HEK293T (cell line): Measurements from ENCODE around the gene DIAPH3.

Experiments used
- CTCF ChIA-PET: fragments of 350-600 bp; formaldehyde crosslinking; extraction: SDS; loops from one replicate; lab custom pipeline; 2021; ENCODE audit warnings: antibody characterized with exemption, inconsistent platforms; lab: Yijun Ruan, JAX
- POLR2A ChIA-PET: fragments of 350-600 bp; formaldehyde crosslinking; extraction: SDS; loops from one replicate; lab custom pipeline; 2020; ENCODE audit warnings: antibody characterized with exemption, inconsistent platforms; lab: Yijun Ruan, JAX
- DNase-seq: peaks from one replicate; pipeline ENCODE4 v3.0.0; 2012; ENCODE audit warnings: mixed read lengths; ENCODE audit errors: extremely low spot score
- ARNT ChIP-seq: fragments of 450-650 bp; IDR thresholded peaks from 2 replicates; pipeline ENCODE4 v1.6.1; 2017; ENCODE audit warnings: mild to moderate bottlenecking
- BHLHE40 ChIP-seq: fragments of 450-650 bp; IDR thresholded peaks from 2 replicates; pipeline ENCODE4 v1.6.1; 2016; ENCODE audit warnings: mild to moderate bottlenecking, moderate library complexity, borderline replicate concordance
- CTBP1 ChIP-seq: fragments of 450-650 bp; IDR thresholded peaks from 2 replicates; pipeline ENCODE4 v1.6.1; 2016; ENCODE audit warnings: borderline replicate concordance
- ELF4 ChIP-seq: fragments of 450-650 bp; IDR thresholded peaks from 2 replicates; pipeline ENCODE4 v1.6.1; 2017; ENCODE audit warnings: antibody characterized with exemption
- FOXA1 ChIP-seq: fragments of 450-650 bp; IDR thresholded peaks from 2 replicates; pipeline ENCODE4 v1.6.1; 2016; ENCODE audit warnings: mild to moderate bottlenecking
- FOXK2 ChIP-seq: fragments of 450-650 bp; IDR thresholded peaks from 2 replicates; pipeline ENCODE4 v1.6.1; 2016; ENCODE audit warnings: mild to moderate bottlenecking
- FOXM1 ChIP-seq: fragments of 450-650 bp; IDR thresholded peaks from 2 replicates; pipeline ENCODE4 v1.6.1; 2017; ENCODE audit warnings: mild to moderate bottlenecking, borderline replicate concordance
- HDGF ChIP-seq: fragments of 450-650 bp; IDR thresholded peaks from 2 replicates; pipeline ENCODE4 v1.6.1; 2017; ENCODE audit warnings: antibody characterized with exemption, borderline replicate concordance
- L3MBTL2 ChIP-seq: fragments of 450-650 bp; conservative IDR thresholded peaks from 2 replicates; pipeline ENCODE4 v1.6.1; 2016; ENCODE audit warnings: mild to moderate bottlenecking
- LEF1 ChIP-seq: fragments of 450-650 bp; IDR thresholded peaks from 2 replicates; pipeline ENCODE4 v1.6.1; 2017; ENCODE audit warnings: mild to moderate bottlenecking, borderline replicate concordance
- NFRKB ChIP-seq: fragments of 450-650 bp; IDR thresholded peaks from 2 replicates; pipeline ENCODE4 v1.6.1; 2016; ENCODE audit warnings: mild to moderate bottlenecking, moderate library complexity
- PKNOX1 ChIP-seq: fragments of 450-650 bp; IDR thresholded peaks from 2 replicates; pipeline ENCODE4 v1.6.1; 2016
- SP1 ChIP-seq: fragments of 450-650 bp; IDR thresholded peaks from 2 replicates; pipeline ENCODE4 v1.6.1; 2017
- SUZ12 ChIP-seq: fragments of 450-650 bp; IDR thresholded peaks from 2 replicates; pipeline ENCODE4 v1.6.1; 2016; ENCODE audit warnings: mild to moderate bottlenecking
- TARDBP ChIP-seq: fragments of 450-650 bp; IDR thresholded peaks from 2 replicates; pipeline ENCODE4 v1.6.1; 2016
- ZNF384 ChIP-seq: fragments of 450-650 bp; IDR thresholded peaks from 2 replicates; pipeline ENCODE4 v1.6.1; 2016

The DIAPH3 gene

GRCh38 chr13:59954601-59955000, 209.1 kb downstream of the DIAPH3 start:
- CTCF ChIA-PET = no interaction called here
- POLR2A ChIA-PET = no interaction called here
- TF ChIP-seq BHLHE40 (no peak), SUZ12 (no peak), LEF1 (no peak), PKNOX1 (no peak), HDGF (no peak), NFRKB (no peak), FOXK2 (no peak), CTBP1 (no peak)
- DNase-seq = no peak

- TF ChIP-seq SUZ12 (no peak), LEF1 (no peak), FOXK2 (no peak), BHLHE40 (no peak), ZNF384 (no peak), HDGF (no peak), TARDBP (no peak), CTBP1 (no peak), L3MBTL2 (no peak), FOXM1 (no peak), ARNT (no peak), FOXA1 (no peak), NFRKB (no peak), ELF4 (no peak), SP1 (no peak), PKNOX1 (no peak)
- DNase-seq = no peak
- CTCF ChIA-PET = interaction anchor here (0.7 kb wide), 1 partner anchor 11 kb away, joined by 3 read pairs; no protein-coding TSS in a partner anchor
- POLR2A ChIA-PET = no interaction called here
These were observed 212.7 kb downstream of the DIAPH3 start for GRCh38 chr13:59951011-59951410.

- DNase-seq = no peak
- ChIA-PET POLR2A (no interaction called here), CTCF (no interaction called here)
- TF ChIP-seq PKNOX1 (no peak), L3MBTL2 (no peak), SUZ12 (no peak), ELF4 (no peak), NFRKB (no peak), ARNT (no peak), BHLHE40 (no peak), SP1 (no peak), FOXA1 (no peak)
These were observed 213.5 kb downstream of the DIAPH3 start for GRCh38 chr13:59950266-59950665.

- CTCF ChIA-PET = no interaction called here
- no peak for TF ChIP-seq HDGF
- no peak for TF ChIP-seq ELF4
- no peak for TF ChIP-seq FOXM1
- no peak for TF ChIP-seq ZNF384
- no peak for TF ChIP-seq PKNOX1
- TF ChIP-seq ARNT = no peak
- no peak for TF ChIP-seq SP1
- TF ChIP-seq FOXA1 = no peak
- TF ChIP-seq LEF1 = no peak
- TF ChIP-seq NFRKB = no peak
- no peak for TF ChIP-seq CTBP1
- TF ChIP-seq BHLHE40 = no peak
- no peak for TF ChIP-seq SUZ12
- no peak for TF ChIP-seq L3MBTL2
- no peak for TF ChIP-seq TARDBP
- TF ChIP-seq FOXK2 = no peak
- DNase-seq = no peak
- POLR2A ChIA-PET = no interaction called here
These were observed 215.0 kb downstream of the DIAPH3 start for GRCh38 chr13:59948686-59949085.

- DNase-seq = no peak
- TF ChIP-seq ZNF384 = no peak
- TF ChIP-seq FOXA1 = no peak
- TF ChIP-seq SUZ12 = no peak
- TF ChIP-seq L3MBTL2 = no peak
- TF ChIP-seq TARDBP = no peak
- TF ChIP-seq BHLHE40 = no peak
- TF ChIP-seq ARNT = no peak
- TF ChIP-seq PKNOX1 = no peak
- TF ChIP-seq FOXM1 = no peak
- CTCF ChIA-PET = no interaction called here
- POLR2A ChIA-PET = no interaction called here
These were observed 216.8 kb downstream of the DIAPH3 start for GRCh38 chr13:59946944-59947343.
